Measurements from ENCODE around the gene ACAN.
"Not testable (repeated sequence)": the region's sequence is repeated elsewhere in the genome, so short reads cannot be mapped to it uniquely, and the experiment has no call there.

Gene ACAN

GRCh38 chr15:88902846-88903245, 99.6 kb downstream of the ACAN start:
- DNase-seq (ENCODE audit: low read depth in 2 of 2) = no peak

GRCh38 chr15:88904257-88904623, 101.0 kb downstream of the ACAN start:
- no peak for DNase-seq (ENCODE audit: low read depth in 2 of 2)

GRCh38 chr15:88904624-88905327, 101.5 kb downstream of the ACAN start:
- DNase-seq (ENCODE audit: low read depth in 2 of 2) = peak; percentile 81 to 91

- DNase-seq (ENCODE audit: low read depth in 2 of 2) = no peak
Observed at GRCh38 chr15:88905576-88905975, 102.3 kb downstream of the ACAN start.

GRCh38 chr15:88906130-88906529, 102.9 kb downstream of the ACAN start:
- no peak for DNase-seq (ENCODE audit: low read depth in 2 of 2)

- no peak for DNase-seq (ENCODE audit: low read depth in 2 of 2)
Observed at GRCh38 chr15:88906551-88906950, 103.3 kb downstream of the ACAN start.

- DNase-seq (ENCODE audit: low read depth in 2 of 2) = no peak
Observed at GRCh38 chr15:88907111-88907510, 103.9 kb downstream of the ACAN start.

GRCh38 chr15:88908123-88908522, 104.9 kb downstream of the ACAN start:
- DNase-seq (ENCODE audit: low read depth in 2 of 2) = no peak

- no peak for DNase-seq (ENCODE audit: low read depth in 2 of 2)
Observed at GRCh38 chr15:88908697-88909621, 105.7 kb downstream of the ACAN start.

- no peak for DNase-seq (ENCODE audit: low read depth in 2 of 2)
Observed at GRCh38 chr15:88909956-88910831, 107.0 kb downstream of the ACAN start.

GRCh38 chr15:88911766-88912118, 108.5 kb downstream of the ACAN start:
- DNase-seq (ENCODE audit: low read depth in 2 of 2) = no peak

- no peak for DNase-seq (ENCODE audit: low read depth in 2 of 2)
Observed at GRCh38 chr15:88912500-88912921, 109.3 kb downstream of the ACAN start.

GRCh38 chr15:88913017-88913849, 110.0 kb downstream of the ACAN start, which contains the start of gene MFGE8:
Gene MFGE8 (minus strand): TSS chr15:88913379. CDS start chr15:88913319, 60 bp downstream.
- peak; percentile 36 to 41 for DNase-seq (ENCODE audit: low read depth in 2 of 2)

- DNase-seq (ENCODE audit: low read depth in 2 of 2) = no peak
Observed at GRCh38 chr15:88913850-88914169, 110.6 kb downstream of the ACAN start.

GRCh38 chr15:88915354-88915753, 112.1 kb downstream of the ACAN start:
- DNase-seq (ENCODE audit: low read depth in 2 of 2) = no peak

GRCh38 chr15:88917760-88918159, 114.5 kb downstream of the ACAN start:
- DNase-seq (ENCODE audit: low read depth in 2 of 2) = no peak

GRCh38 chr15:88918738-88919137, 115.5 kb downstream of the ACAN start:
- no peak for DNase-seq (ENCODE audit: low read depth in 2 of 2)

GRCh38 chr15:88920186-88920891, 117.1 kb downstream of the ACAN start:
- no peak for DNase-seq (ENCODE audit: low read depth in 2 of 2)

- DNase-seq (ENCODE audit: low read depth in 2 of 2) = not testable (repeated sequence)
Observed at GRCh38 chr15:88920892-88921435, 117.7 kb downstream of the ACAN start.
